GM19463 (cell line): ENCODE results near the gene AFF4.
"Not testable (repeated sequence)": the region's sequence is repeated elsewhere in the genome, so short reads cannot be mapped to it uniquely, and the experiment has no call there.

Source experiments
- ATAC-seq: cut with Tn5 transposase; IDR thresholded peaks from one replicate; pipeline ENCODE4 v1.9.1; 2021; ENCODE audit warnings: mild to moderate bottlenecking, moderate library complexity; ENCODE audit not compliant: unreplicated experiment

The AFF4 gene

GRCh38 chr5:132961123-132961815 lies 2.2 kb downstream of the AFF4 start:
- ATAC-seq: not testable (repeated sequence)

- ATAC-seq: not testable (repeated sequence)
These were observed 7.2 kb downstream of the AFF4 start for GRCh38 chr5:132956166-132956799.

DNA sequence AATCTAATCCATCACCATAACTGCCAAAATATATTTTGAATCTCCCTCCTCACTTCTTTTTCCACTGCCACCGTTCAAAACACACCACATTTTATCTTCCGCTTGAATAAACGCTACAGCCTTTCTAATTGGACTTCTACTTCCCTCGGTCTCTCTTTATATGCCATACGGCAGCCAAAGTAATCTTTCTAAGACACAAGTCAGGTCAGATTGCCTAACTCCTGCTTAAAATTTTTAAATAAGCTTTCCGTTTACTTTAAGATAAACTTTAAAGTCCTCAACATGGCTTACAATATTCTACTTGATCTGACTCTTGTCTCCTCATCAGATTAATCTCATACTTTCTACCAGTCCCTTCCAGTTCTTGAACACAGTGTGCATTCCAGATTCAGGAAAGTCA lies 9.7 kb downstream of the AFF4 start:
- no peak for ATAC-seq

DNA sequence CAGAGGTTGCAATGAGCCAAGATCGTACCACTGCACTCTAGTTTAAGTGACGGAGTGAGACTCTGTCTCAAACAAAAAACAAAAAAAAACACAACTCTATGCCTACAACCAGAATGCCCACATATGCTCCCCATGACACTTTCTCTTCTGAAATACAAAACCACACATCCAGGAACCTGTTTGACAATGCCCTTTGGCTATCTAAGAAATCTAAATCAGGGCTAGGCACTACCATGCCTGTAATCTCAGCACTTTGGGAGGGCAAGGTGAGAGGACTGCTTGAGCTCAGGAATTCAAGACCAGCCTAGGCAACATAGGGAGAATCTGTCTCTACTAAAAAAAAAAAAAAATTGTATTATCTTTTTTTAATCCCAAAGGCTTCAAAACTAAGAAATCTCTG lies 10.6 kb downstream of the AFF4 start:
- no peak for ATAC-seq

- ATAC-seq: no peak
These were observed 11.5 kb downstream of the AFF4 start for GRCh38 chr5:132951897-132952296.

DNA sequence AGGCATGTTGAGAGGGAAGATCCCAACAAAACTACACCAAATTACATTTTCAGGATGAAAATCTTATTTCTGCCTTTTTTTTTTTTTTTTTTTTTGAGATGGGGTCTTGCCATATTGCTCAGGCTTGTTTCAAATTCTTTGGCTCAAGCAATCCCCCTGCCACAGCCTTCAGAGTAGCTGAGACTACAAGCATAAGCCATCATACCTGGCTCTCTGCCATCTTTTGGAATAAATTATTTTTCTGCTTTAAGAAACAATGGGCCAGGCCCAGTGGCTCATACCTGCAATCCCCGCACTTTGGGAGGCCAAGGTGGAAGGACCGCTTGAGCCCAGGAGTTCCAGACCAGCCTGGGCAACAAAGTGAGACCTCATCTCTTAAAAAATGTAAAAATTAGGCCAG lies 14.3 kb downstream of the AFF4 start:
- no peak for ATAC-seq

DNA sequence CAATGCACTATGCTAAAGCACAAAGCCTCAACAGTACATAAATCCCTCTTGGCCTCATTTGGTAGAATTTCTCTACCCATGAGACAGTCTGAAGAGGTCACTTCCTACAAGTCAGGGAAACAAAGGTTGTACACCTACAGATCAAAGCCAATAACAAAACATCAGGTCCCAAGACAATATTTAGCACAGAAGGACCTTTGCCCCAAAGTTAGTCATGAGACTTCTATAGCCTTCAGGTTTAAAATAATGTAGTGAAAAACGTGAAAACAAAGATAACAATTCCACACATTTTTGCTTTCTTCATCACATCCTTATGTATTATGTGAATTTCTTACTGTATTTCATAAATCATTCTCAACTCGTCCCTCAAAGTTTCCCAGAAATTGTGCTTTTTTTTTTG lies 15.8 kb downstream of the AFF4 start:
- ATAC-seq: no peak

GRCh38 chr5:132945315-132945714 lies 18.1 kb downstream of the AFF4 start:
- ATAC-seq: not testable (repeated sequence)

DNA sequence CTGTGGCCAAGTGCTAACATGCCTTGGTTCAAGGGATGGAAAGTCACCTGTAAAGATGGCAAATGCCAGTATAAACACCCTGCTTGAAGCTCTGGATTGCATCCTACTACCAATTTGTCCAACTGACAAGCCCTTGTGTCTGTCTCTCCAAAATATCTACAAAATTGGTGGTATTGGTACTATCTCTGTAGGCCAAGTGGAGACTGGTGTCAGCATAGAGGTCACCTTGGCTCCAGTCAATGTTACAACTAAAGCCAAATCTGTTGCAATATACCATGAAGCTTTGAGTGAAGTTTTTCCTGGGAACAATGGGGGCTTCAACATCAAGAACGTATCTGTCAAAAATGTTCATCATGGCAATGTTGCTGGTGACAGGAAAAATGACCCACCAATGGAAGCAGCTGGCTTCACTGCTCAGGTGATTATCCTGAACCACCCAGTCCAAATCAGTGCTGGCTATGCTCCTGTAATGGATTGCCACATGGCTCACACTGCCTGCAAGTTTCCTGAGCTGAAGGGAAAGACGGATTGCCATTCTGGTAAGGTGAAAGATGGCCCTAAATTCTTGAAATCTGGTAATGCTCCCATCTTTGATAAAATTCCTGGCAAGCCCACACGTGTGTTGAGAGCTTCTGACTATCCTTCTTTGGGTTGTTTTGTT lies 19.9 kb downstream of the AFF4 start:
- ATAC-seq: no peak

GRCh38 chr5:132941331-132941730 lies 22.1 kb downstream of the AFF4 start:
- no peak for ATAC-seq

DNA sequence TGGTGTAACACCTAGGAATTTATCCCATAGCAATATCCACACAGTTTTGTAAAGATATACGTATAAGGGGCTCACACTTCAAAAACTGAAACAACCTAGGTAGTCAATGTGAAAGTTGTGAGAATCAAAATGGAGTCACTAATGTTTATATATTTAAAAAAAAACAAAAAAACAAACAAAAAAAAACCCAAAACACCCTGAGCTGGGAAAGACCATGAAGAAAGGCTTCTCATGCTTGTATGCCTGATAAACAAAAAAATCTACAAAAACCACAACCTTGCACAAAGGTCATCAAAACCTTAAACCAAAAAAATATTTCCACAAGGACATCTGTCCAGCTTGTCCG lies 35.4 kb downstream of the AFF4 start:
- ATAC-seq: no peak

- ATAC-seq: no peak
These were observed 35.9 kb downstream of the AFF4 start for GRCh38 chr5:132927355-132928061.

DNA sequence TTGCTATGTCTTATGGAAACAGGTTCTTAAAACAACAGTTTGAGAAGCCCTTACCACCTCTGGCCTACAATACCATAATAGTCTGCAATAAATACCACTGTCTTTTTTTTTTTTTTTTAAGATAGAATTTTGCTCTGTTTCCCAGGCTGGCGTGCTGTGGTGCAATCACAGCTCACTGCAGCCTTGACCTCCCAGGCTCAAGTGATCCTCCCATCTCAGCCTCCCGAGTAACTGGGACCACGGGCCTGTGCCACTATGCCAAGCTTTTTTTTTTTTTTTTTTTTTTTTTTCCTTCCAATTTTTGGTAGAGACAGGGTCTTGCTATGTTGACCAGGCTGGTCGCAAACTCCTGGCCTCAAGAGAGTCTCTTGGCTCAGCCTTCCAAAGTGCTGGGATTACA lies 37.0 kb downstream of the AFF4 start:
- ATAC-seq: no peak

DNA sequence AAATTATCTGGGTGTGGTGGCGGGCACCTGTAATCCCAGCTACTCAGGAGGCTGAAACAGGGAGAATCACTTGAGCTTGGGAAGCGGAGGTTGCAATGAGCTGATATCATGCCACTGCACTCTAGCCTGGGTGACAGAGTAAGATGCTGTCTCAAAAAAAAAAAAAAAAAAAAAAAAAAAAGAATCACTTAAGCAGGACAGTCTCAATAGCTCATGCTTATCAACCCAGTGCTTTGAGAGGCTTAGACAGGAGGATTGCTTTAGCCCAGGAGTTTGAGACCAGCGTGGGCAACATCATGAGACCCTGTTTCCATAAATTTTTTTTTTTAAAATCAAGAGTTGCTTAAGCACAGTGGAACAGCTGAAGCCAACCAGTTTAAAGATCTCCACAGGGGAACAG lies 47.3 kb downstream of the AFF4 start:
- no peak for ATAC-seq

DNA sequence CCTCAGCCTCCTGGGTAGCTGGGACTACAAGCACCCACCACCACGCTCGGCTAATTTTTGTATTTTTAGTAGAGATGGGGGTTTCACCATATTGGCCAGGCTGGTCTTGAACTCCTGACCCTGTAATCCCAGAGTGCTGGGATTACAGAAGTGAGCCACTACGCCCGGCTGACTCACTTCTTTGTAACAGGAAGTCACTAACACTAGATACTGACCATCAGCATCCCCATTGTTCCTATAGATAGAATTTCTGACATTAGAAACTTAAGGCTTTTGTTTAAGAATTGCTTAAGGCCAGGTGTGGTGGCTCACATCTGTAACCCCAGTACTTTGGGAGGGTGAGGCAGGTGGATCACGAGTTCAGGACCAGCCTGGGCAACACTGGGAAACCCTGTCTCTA lies 47.8 kb downstream of the AFF4 start:
- ATAC-seq: no peak

- no peak for ATAC-seq
These were observed 53.7 kb downstream of the AFF4 start for GRCh38 chr5:132909702-132910101.

DNA sequence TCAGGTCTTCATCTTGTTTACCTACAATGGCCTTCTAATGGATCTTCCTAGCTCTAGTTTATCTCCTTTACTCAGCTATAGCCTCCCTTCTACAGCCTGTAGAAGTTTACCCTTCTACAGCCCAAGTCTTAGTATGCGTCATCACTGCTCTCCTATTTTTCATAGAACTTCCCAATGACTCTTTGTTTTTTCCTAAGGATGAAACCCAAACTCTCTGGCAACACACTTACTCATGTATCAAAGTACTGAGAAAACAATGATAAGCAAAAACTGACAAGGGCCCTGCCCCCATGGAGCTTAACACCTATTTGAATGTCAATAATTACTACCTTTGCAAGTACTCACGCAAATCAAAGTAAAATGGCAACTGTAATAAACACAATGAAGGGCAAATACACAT lies 56.3 kb downstream of the AFF4 start:
- ATAC-seq: no peak

- ATAC-seq: no peak
These were observed 57.5 kb downstream of the AFF4 start for GRCh38 chr5:132905938-132906337.

DNA sequence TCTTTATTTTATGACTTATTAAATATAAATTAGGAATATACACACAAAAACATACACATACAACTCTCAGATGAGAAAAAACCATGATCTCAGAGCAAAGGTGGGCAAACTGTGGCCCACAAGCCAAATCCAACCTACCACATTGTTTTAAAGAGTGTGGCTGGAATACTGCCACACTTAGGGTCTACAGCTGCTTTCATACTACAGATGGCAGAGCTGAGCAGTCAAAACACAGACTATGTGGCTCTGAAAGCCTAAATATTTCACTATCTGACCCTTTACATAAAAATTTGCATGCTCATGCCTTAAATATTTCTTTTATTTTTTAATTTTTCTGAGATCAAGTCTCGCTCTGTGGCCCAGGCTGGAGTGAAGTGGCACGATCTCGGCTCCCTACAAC lies 61.7 kb downstream of the AFF4 start:
- no peak for ATAC-seq

GRCh38 chr5:132901036-132901435 lies 62.4 kb downstream of the AFF4 start:
- no peak for ATAC-seq

- no peak for ATAC-seq
These were observed 65.3 kb downstream of the AFF4 start for GRCh38 chr5:132898094-132898493.

GRCh38 chr5:132896685-132897084 lies 66.7 kb downstream of the AFF4 start:
- no peak for ATAC-seq
